GM12878 (cell line): ENCODE results near the gene ITPR2. TPM values are rescaled to one million over a fixed set of nuclear protein-coding genes. Genes with fewer than 3 reads are reported as not detected.

ENCODE experiments used
- ATAC-seq: fragments of 200-7000 bp; cut with Tn5 transposase; 3 replicates; pipeline ENCODE4 v1.9.1; 2020; ENCODE audit warnings: mild to moderate bottlenecking, moderate library complexity
- BruUV-seq: library from RNA; stranded (reverse); fragments of 400-500 nt; replicated peaks from 2 replicates; lab custom pipeline; 2021; lab: Mats Ljungman, UMichigan
- CTCF ChIA-PET: fragments of 300-600 bp; sonication (Branson Sonifier 250); formaldehyde crosslinking; extraction: SDS; loops from one replicate; lab custom pipeline; 2021; ENCODE audit warnings: inconsistent platforms; lab: Yijun Ruan, JAX
- POLR2A ChIA-PET: fragments of 350-600 bp; formaldehyde crosslinking; extraction: SDS; loops from one replicate; lab custom pipeline; 2021; ENCODE audit warnings: inconsistent platforms; lab: Charles Lee
- RAD21 ChIA-PET: fragments of 300-600 bp; sonication (Branson Sonifier 250); formaldehyde crosslinking; loops from one replicate; lab custom pipeline; 2023; ENCODE audit warnings: antibody characterized with exemption; ENCODE audit not compliant: unreplicated experiment; lab: Charles Lee
- SMC1A ChIA-PET: fragments of 300-600 bp; sonication (Branson Sonifier 250); formaldehyde crosslinking; loops from one replicate; lab custom pipeline; 2023; ENCODE audit not compliant: unreplicated experiment, uncharacterized antibody; lab: Charles Lee
- DNase-seq: peaks from one replicate; pipeline ENCODE4 v3.0.0-alpha.2; 2011; ENCODE audit warnings: low read depth, low spot score
- FAIRE-seq: peaks from 3 replicates; lab custom pipeline; 2011; peaks lifted over from hg19 to GRCh38; lab: Jason Lieb, UNC
- H2AFZ ChIP-seq: 2 replicates; pipeline ENCODE4 v1.6.0; 2011; ENCODE audit warnings: low read depth, low read length, control low read depth; ENCODE audit not compliant: control insufficient read depth
- H3K27ac ChIP-seq: 2 replicates; pipeline ENCODE4 v1.5.1; 2011; ENCODE audit warnings: control low read depth; ENCODE audit not compliant: control insufficient read depth, insufficient read depth
- H3K27me3 ChIP-seq, 2 experiments: replicated peaks in 1 of 2; 2 replicates each; pipeline versions ENCODE4 v1.6.0 to v1.6.1; 2011; ENCODE audit warnings: low read length in 1 of 2; ENCODE audit not compliant: control insufficient read depth in 2 of 2, insufficient read depth in 2 of 2
- H3K36me3 ChIP-seq, 2 experiments: 2 replicates each; pipeline ENCODE4 v1.5.1; 2011; ENCODE audit warnings: low read length in 1 of 2; ENCODE audit not compliant: control insufficient read depth in 2 of 2, insufficient read depth in 2 of 2
- H3K4me1 ChIP-seq: 2 replicates; pipeline ENCODE4 v1.6.1; 2011; ENCODE audit warnings: mild to moderate bottlenecking, low read length, moderate library complexity, mixed read lengths; ENCODE audit not compliant: control insufficient read depth, insufficient read depth
- H3K4me2 ChIP-seq: 2 replicates; pipeline ENCODE4 v1.6.0; 2011; ENCODE audit warnings: control low read depth; ENCODE audit not compliant: control insufficient read depth, insufficient read depth
- H3K4me3 ChIP-seq: fragments of 200-600 bp; sonication (generic); 2 replicates; pipeline ENCODE4 v1.5.1; 2016
- H3K79me2 ChIP-seq: 2 replicates; pipeline ENCODE4 v1.6.0; 2011; ENCODE audit warnings: low read length; ENCODE audit not compliant: control insufficient read depth, insufficient read depth
- H3K9ac ChIP-seq: 2 replicates; pipeline ENCODE4 v1.8.0; 2011; ENCODE audit warnings: low read length, control low read depth, mixed read lengths; ENCODE audit not compliant: control insufficient read depth, insufficient read depth
- H3K9me3 ChIP-seq: replicated peaks from 3 replicates; pipeline ENCODE4 v1.5.1; 2011; ENCODE audit warnings: mild to moderate bottlenecking, low read length; ENCODE audit not compliant: control insufficient read depth, insufficient read depth
- H4K20me1 ChIP-seq: 2 replicates; pipeline ENCODE4 v1.6.0; 2011; ENCODE audit not compliant: control insufficient read depth, insufficient read depth
- ATF7 ChIP-seq: fragments of 450-650 bp; IDR thresholded peaks from 2 replicates; pipeline ENCODE4 v1.6.1; 2016; ENCODE audit warnings: low read depth, mild to moderate bottlenecking
- HDAC2 ChIP-seq: fragments of 200-600 bp; sonication (generic); IDR thresholded peaks from 2 replicates; pipeline ENCODE4 v1.6.1; 2017
- MEF2B ChIP-seq: fragments of 450-650 bp; IDR thresholded peaks from 2 replicates; pipeline ENCODE4 v1.6.1; 2018; ENCODE audit warnings: mild to moderate bottlenecking, moderate library complexity; ENCODE audit not compliant: partially characterized antibody, poor library complexity, severe bottlenecking
- MXI1 ChIP-seq: fragments of 150-350 bp; IDR thresholded peaks from 2 replicates; pipeline ENCODE4 v1.6.1; 2011; ENCODE audit warnings: low read depth, mild to moderate bottlenecking, inconsistent platforms, low read length, improper control_type of control experiment
- NFYA ChIP-seq: IDR thresholded peaks from 2 replicates; pipeline ENCODE4 v1.6.1; 2011; ENCODE audit warnings: low read depth, mild to moderate bottlenecking, low read length, improper control_type of control experiment, borderline replicate concordance
- NRF1 ChIP-seq: conservative IDR thresholded peaks from 2 replicates; pipeline ENCODE4 v1.6.1; 2011; ENCODE audit warnings: mild to moderate bottlenecking, low read depth, low read length, improper control_type of control experiment
- SIN3A ChIP-seq: IDR thresholded peaks from 2 replicates; pipeline ENCODE4 v1.6.1; 2012; ENCODE audit warnings: low read depth, low read length, improper control_type of control experiment
- SP1 ChIP-seq: IDR thresholded peaks from one replicate; pipeline ENCODE4 v1.6.1; 2011; ENCODE audit warnings: low read depth, low read length
- SREBF2 ChIP-seq: IDR thresholded peaks from 2 replicates; pipeline ENCODE4 v1.6.1; 2012; ENCODE audit warnings: mild to moderate bottlenecking, low read length
- TAF1 ChIP-seq: IDR thresholded peaks from 2 replicates; pipeline ENCODE4 v1.6.1; 2011; ENCODE audit warnings: mild to moderate bottlenecking, low read depth, low read length, borderline replicate concordance
- ZNF384 ChIP-seq: IDR thresholded peaks from 2 replicates; pipeline ENCODE4 v1.6.1; 2012; ENCODE audit warnings: low read depth, mild to moderate bottlenecking, low read length, improper control_type of control experiment, borderline replicate concordance
- WGBS: methylation state at CpG from one replicate; pipeline ENCODE4 v1.1.6; 2016; ENCODE audit warnings: low lambda C conversion rate; ENCODE audit not compliant: insufficient replicate concordance, insufficient coverage; ENCODE audit errors: missing lambda C conversion rate; 5-methylcytosine and 5-hydroxymethylcytosine counted together
- in situ Hi-C: fragments of 300-500 bp; cut with MboI; formaldehyde crosslinking; loops from 9 replicates; pipeline ENCODE4 v1.14.3; 2018; ENCODE audit warnings: mixed read lengths
- intact Hi-C: fragments of 100-400 bp; cut with micrococcal nuclease; formaldehyde crosslinking; loops from one replicate; pipeline ENCODE4 v1.14.2; 2022; ENCODE audit not compliant: unreplicated experiment
- polyA plus RNA-seq, 11 experiments: library from polyadenylated mRNA; depleted of rRNA in 4 of 11; unstranded in 6 of 11; stranded (reverse) in 5 of 11; fragments of >200 nt; fragmentation: Nextera tagmentation in 4 of 11; fragmentation: Illumina TruSeq in 1 of 11; extraction: Ambion mirVana in 4 of 11; extraction: Trizol in 1 of 11; gene quantifications; 1 replicate in 1 of 11; 2 replicates in 10 of 11; pipeline versions ENCODE4 v1.2.1 to v1.2.3, GENCODE V29; 2011 to 2016; ENCODE audit warnings: inconsistent platforms in 2 of 11, missing spikeins in 2 of 11, low read depth in 1 of 11
- total RNA-seq, 4 experiments: library from RNA; depleted of rRNA in 3 of 4; stranded (reverse); fragments of >200 nt in 3 of 4; fragmentation: Illumina TruSeq in 1 of 4; extraction: Trizol in 1 of 4; gene quantifications; 2 replicates each; pipeline versions ENCODE4 v1.2.1 to v1.2.3, GENCODE V29; 2013 to 2021
- TF ChIP-seq, protein P1 (sequence below): fragments of 450-650 bp; IDR thresholded peaks from 2 replicates; pipeline ENCODE4 v1.6.1; 2016; ENCODE audit warnings: mild to moderate bottlenecking, moderate library complexity, borderline replicate concordance

The ITPR2 gene
- total and polyA plus RNA-seq, 10 of the 15 experiments (the other 5 are each of a cell fraction or from before 2014, with no cell fraction given): 7.5 to 76.2 (median 47.1) TPM

DNA sequence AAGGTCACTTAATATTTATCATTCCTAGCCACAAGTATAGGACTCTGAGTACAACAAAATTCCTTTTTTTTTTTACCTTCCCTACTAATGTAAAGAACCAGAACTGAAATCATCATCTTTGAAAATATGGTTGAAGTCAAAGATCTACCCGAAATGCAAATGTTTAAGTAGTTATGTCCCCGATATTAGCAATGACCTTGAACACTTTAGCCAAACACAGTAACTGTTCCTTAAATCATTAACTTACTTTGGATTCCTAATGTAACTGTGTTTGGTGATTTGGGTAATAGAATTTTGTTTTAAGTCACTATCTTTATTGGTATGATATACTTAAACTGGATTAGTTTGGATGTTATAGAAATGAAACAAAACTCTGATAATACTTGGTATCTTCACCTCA, 14.4 kb downstream of the ITPR2 start:
- DNase-seq (no peak), FAIRE-seq (no peak), ATAC-seq (no peak)
- no peaks in the 10 kb centered on the region; the same call in 2 of the 3 replicates for H3K9me3 ChIP-seq
- ChIA-PET POLR2A (interaction anchor here (0.5 kb wide), 1 partner anchor 84 kb away, joined by 11 read pairs; no protein-coding TSS in a partner anchor), RAD21 (no interaction called here), SMC1A (interaction anchor here (4.9 kb wide), 1 partner anchor 15 kb away, joined by 29 read pairs; no protein-coding TSS in a partner anchor), CTCF (no interaction called here)
- H3K36me3 ChIP-seq: peaks cover 0 to 4% of the 10 kb centered on the region in 2 experiments; a peak in 2 of 4 replicates
- peaks cover 55% of the 10 kb centered on the region for H3K79me2 ChIP-seq
- H2AFZ ChIP-seq: no peak overlapping the region
- H3K27ac ChIP-seq: no peak overlapping the region
- no peak overlapping the region for H3K4me2 ChIP-seq
- H3K4me1 ChIP-seq: peaks cover 20% of the 10 kb centered on the region; the same call in 1 of the 2 replicates
- in situ Hi-C loops: no loop called here
- no peak for TF ChIP-seq ATF7
- no peak for TF ChIP-seq SREBF2
- 97% methylated on average over 2 of the region's 2 CpGs for whole genome bisulfite sequencing
- H4K20me1 ChIP-seq: no peaks in the 10 kb centered on the region
- H3K4me3 ChIP-seq: no peak overlapping the region
- BruUV-seq: no TSS peak
- no peak overlapping the region for H3K9ac ChIP-seq
- intact Hi-C loops: no loop called here
- H3K27me3 ChIP-seq: no peaks in the 10 kb centered on the region

DNA sequence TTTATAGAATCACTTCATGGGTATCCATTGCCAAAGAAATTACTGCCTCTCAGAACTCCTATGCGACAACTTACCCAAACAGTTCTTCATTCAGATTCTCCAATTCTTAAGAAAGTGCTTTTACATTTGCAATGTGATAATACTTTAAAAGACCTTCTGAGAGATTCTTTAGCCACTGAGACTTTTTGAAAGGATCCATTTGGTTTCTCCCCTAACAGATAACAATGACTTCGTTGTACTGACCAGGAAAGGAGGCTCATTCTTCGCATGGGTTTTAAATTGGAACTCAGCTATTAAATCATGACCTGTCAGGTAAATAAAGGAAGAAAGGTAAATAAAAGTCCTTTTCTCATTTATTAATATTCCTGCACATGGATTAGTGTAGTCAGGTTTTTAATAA, 14.8 kb downstream of the ITPR2 start:
- FAIRE-seq: no peak
- BruUV-seq: no TSS peak
- POLR2A ChIA-PET: no interaction called here
- H3K27me3 ChIP-seq: no peaks in the 10 kb centered on the region
- peaks cover 0 to 7% of the 10 kb centered on the region in 2 experiments; a peak in 2 of 4 replicates for H3K36me3 ChIP-seq
- no peak for DNase-seq
- CTCF ChIA-PET: no interaction called here
- in situ Hi-C loops (no loop called here), intact Hi-C loops (no loop called here)
- no peaks in the 10 kb centered on the region for H4K20me1 ChIP-seq
- peaks cover 52% of the 10 kb centered on the region for H3K79me2 ChIP-seq
- ATAC-seq: no peak
- peaks cover 20% of the 10 kb centered on the region; the same call in 1 of the 2 replicates for H3K4me1 ChIP-seq
- SMC1A ChIA-PET: interaction anchor here (4.9 kb wide), 1 partner anchor 14 kb away, joined by 29 read pairs; no protein-coding TSS in a partner anchor
- peak overlapping the region; percentile 53; the same call in 1 of the 2 replicates for H3K4me2 ChIP-seq
- no peak overlapping the region for H3K9ac ChIP-seq
- 100% methylated on average over 3 of the region's 3 CpGs for WGBS
- no peak overlapping the region for H3K4me3 ChIP-seq
- TF ChIP-seq MEF2B: no peak
- TF ChIP-seq MXI1: no peak
- no peak for TF ChIP-seq HDAC2
- no peak for TF ChIP-seq SIN3A
- no peak for TF ChIP-seq TAF1
- no peak for TF ChIP-seq ZNF384
- TF ChIP-seq SP1: no peak
- no peak for TF ChIP-seq NRF1
- TF ChIP-seq NFYA: no peak
- TF ChIP-seq, protein P1, sequence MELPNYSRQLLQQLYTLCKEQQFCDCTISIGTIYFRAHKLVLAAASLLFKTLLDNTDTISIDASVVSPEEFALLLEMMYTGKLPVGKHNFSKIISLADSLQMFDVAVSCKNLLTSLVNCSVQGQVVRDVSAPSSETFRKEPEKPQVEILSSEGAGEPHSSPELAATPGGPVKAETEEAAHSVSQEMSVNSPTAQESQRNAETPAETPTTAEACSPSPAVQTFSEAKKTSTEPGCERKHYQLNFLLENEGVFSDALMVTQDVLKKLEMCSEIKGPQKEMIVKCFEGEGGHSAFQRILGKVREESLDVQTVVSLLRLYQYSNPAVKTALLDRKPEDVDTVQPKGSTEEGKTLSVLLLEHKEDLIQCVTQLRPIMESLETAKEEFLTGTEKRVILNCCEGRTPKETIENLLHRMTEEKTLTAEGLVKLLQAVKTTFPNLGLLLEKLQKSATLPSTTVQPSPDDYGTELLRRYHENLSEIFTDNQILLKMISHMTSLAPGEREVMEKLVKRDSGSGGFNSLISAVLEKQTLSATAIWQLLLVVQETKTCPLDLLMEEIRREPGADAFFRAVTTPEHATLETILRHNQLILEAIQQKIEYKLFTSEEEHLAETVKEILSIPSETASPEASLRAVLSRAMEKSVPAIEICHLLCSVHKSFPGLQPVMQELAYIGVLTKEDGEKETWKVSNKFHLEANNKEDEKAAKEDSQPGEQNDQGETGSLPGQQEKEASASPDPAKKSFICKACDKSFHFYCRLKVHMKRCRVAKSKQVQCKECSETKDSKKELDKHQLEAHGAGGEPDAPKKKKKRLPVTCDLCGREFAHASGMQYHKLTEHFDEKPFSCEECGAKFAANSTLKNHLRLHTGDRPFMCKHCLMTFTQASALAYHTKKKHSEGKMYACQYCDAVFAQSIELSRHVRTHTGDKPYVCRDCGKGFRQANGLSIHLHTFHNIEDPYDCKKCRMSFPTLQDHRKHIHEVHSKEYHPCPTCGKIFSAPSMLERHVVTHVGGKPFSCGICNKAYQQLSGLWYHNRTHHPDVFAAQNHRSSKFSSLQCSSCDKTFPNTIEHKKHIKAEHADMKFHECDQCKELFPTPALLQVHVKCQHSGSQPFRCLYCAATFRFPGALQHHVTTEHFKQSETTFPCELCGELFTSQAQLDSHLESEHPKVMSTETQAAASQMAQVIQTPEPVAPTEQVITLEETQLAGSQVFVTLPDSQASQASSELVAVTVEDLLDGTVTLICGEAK: no peak
- peak overlapping the region; percentile 15; the same call in 1 of the 2 replicates for H3K27ac ChIP-seq
- H2AFZ ChIP-seq: no peak overlapping the region
- RAD21 ChIA-PET: no interaction called here
- H3K9me3 ChIP-seq: no peaks in the 10 kb centered on the region; the same call in 2 of the 3 replicates
